Endothelial cell of umbilical vein (primary cell): ENCODE results near the gene ADSL. TPM values are rescaled to one million over a fixed set of nuclear protein-coding genes. Genes with fewer than 3 reads are reported as not detected.

Experiments used
- BruUV-seq: library from RNA; stranded (reverse); fragments of 400-500 nt; replicated peaks from 2 replicates; lab custom pipeline; 2021; lab: Mats Ljungman, UMichigan
- CTCF ChIA-PET: fragments of 300-600, 350-600 bp; sonication (Branson Sonifier 250); formaldehyde crosslinking; loops from one replicate; lab custom pipeline; 2021; ENCODE audit warnings: antibody characterized with exemption, inconsistent platforms; lab: Charles Lee
- POLR2A ChIA-PET: fragments of 300-600, 350-600 bp; sonication (Branson Sonifier 250); formaldehyde crosslinking; loops from one replicate; lab custom pipeline; 2021; ENCODE audit warnings: antibody characterized with exemption, inconsistent platforms; lab: Charles Lee
- DNase-seq: peaks from one replicate; pipeline ENCODE4 v3.0.0-alpha.2; 2011; ENCODE audit warnings: low read depth, low spot score
- FAIRE-seq: peaks from 2 replicates; lab custom pipeline; 2011; peaks lifted over from hg19 to GRCh38; lab: Jason Lieb, UNC
- H2AFZ ChIP-seq: 2 replicates; pipeline ENCODE4 v1.6.0; 2012; ENCODE audit warnings: low read depth, low read length, control low read depth, inconsistent platforms
- H3K27ac ChIP-seq: 2 replicates; pipeline ENCODE4 v1.5.1; 2011; ENCODE audit warnings: low read depth, mild to moderate bottlenecking, control low read depth, low read length, moderate library complexity; ENCODE audit not compliant: insufficient read depth
- H3K27me3 ChIP-seq, 2 experiments: 2 replicates each; pipeline versions ENCODE4 v1.6.0 to v1.6.1; 2011; ENCODE audit warnings: low read length in 2 of 2, mixed read lengths in 1 of 2; ENCODE audit not compliant: control insufficient read depth in 2 of 2, insufficient read depth in 2 of 2
- H3K36me3 ChIP-seq, 2 experiments: 2 replicates in 1 of 2; 3 replicates in 1 of 2; pipeline ENCODE4 v1.5.1; 2011; ENCODE audit warnings: low read length in 2 of 2, mild to moderate bottlenecking in 1 of 2, moderate library complexity in 1 of 2; ENCODE audit not compliant: control insufficient read depth in 2 of 2, insufficient read depth in 2 of 2; ENCODE audit errors: extremely low read depth in 1 of 2
- H3K4me1 ChIP-seq: 3 replicates; pipeline ENCODE4 v1.5.1; 2011; ENCODE audit warnings: mild to moderate bottlenecking, low read length; ENCODE audit not compliant: control insufficient read depth, insufficient read depth; ENCODE audit errors: extremely low read depth
- H3K4me2 ChIP-seq: 2 replicates; pipeline ENCODE4 v1.6.1; 2011; ENCODE audit warnings: low read length, control low read depth, mixed read lengths; ENCODE audit not compliant: insufficient read depth
- H3K4me3 ChIP-seq, 3 experiments: fragments of 200-600 bp in 1 of 3; sonication (generic), shearing (Covaris generic) in 1 of 3; replicated peaks in 1 of 3; 2 replicates each; pipeline ENCODE4 v1.5.1; 2011 to 2016; ENCODE audit warnings: control low read depth in 3 of 3, low read length in 3 of 3, mild to moderate bottlenecking in 2 of 3, inconsistent platforms in 1 of 3, low read depth in 1 of 3, moderate library complexity in 1 of 3; ENCODE audit not compliant: insufficient read depth in 1 of 3
- H3K79me2 ChIP-seq: 2 replicates; pipeline ENCODE4 v1.6.0; 2012; ENCODE audit warnings: low read length, inconsistent platforms; ENCODE audit not compliant: control insufficient read depth, insufficient read depth
- H3K9ac ChIP-seq: replicated peaks from 2 replicates; pipeline ENCODE3; 2011; ENCODE audit warnings: low read length, control low read depth; ENCODE audit not compliant: insufficient read depth; ENCODE audit errors: extremely low read depth
- H3K9me1 ChIP-seq: replicated peaks from 3 replicates; pipeline ENCODE4 v1.6.0; 2011; ENCODE audit warnings: mild to moderate bottlenecking, low read length; ENCODE audit not compliant: control insufficient read depth, insufficient read depth; ENCODE audit errors: extremely low read depth
- H3K9me3 ChIP-seq: replicated peaks from 2 replicates; pipeline ENCODE4 v1.5.1; 2012; ENCODE audit warnings: low read length, inconsistent platforms; ENCODE audit not compliant: control insufficient read depth, insufficient read depth
- H4K20me1 ChIP-seq: replicated peaks from 2 replicates; pipeline ENCODE3; 2011; ENCODE audit warnings: mild to moderate bottlenecking, low read length; ENCODE audit not compliant: control insufficient read depth, insufficient read depth; ENCODE audit errors: extremely low read depth
- EZH2 ChIP-seq: IDR thresholded peaks from 2 replicates; pipeline ENCODE4 v1.6.1; 2012; ENCODE audit warnings: borderline replicate concordance, low read depth, mild to moderate bottlenecking, moderate library complexity, low read length, inconsistent platforms; ENCODE audit not compliant: severe bottlenecking
- FOS ChIP-seq: IDR thresholded peaks from 2 replicates; pipeline ENCODE4 v1.6.1; 2011; ENCODE audit warnings: mild to moderate bottlenecking, low read length, moderate library complexity, borderline replicate concordance; ENCODE audit not compliant: insufficient read depth
- GATA2 ChIP-seq: IDR thresholded peaks from 2 replicates; pipeline ENCODE4 v1.7.0; 2011; ENCODE audit warnings: low read depth, mild to moderate bottlenecking, moderate library complexity, mixed read lengths, low read length; ENCODE audit not compliant: insufficient read length, insufficient read depth
- JUN ChIP-seq: IDR thresholded peaks from 2 replicates; pipeline ENCODE4 v1.6.1; 2011; ENCODE audit warnings: borderline replicate concordance, low read depth; ENCODE audit not compliant: insufficient read length, insufficient read depth
- POLR2A ChIP-seq: IDR thresholded peaks from 2 replicates; pipeline ENCODE4 v1.6.1; 2012; ENCODE audit warnings: low read depth, mild to moderate bottlenecking, control low read depth, low read length
- POLR2AphosphoS5 ChIP-seq: IDR thresholded peaks from 2 replicates; pipeline ENCODE4 v1.6.1; 2012; ENCODE audit warnings: low read depth, mild to moderate bottlenecking, control low read depth, low read length, moderate library complexity; ENCODE audit not compliant: insufficient read depth
- dilution Hi-C: fragments of 300-500 bp; cut with MboI; formaldehyde crosslinking; loops from one replicate; pipeline ENCODE4 v1.15.0; 2019; ENCODE audit warnings: low sequenced_read_pairs; ENCODE audit not compliant: extremely low pct_ligation_motif_present
- intact Hi-C: fragments of 100-400 bp; cut with micrococcal nuclease; formaldehyde crosslinking; loops from one replicate; pipeline ENCODE4 v1.10.0; 2022
- polyA plus RNA-seq, 4 experiments: library from polyadenylated mRNA; depleted of rRNA in 3 of 4; stranded (reverse) in 3 of 4; unstranded in 1 of 4; fragments of >200 nt; gene quantifications; 2 replicates each; pipeline versions ENCODE4 v1.2.1 to v1.2.3, GENCODE V29; 2011 to 2012; ENCODE audit warnings: missing spikeins in 1 of 4
- total RNA-seq: library from RNA; stranded (reverse); gene quantifications from 2 replicates; pipeline ENCODE4 v1.2.3, GENCODE V29; 2021
- TF ChIP-seq, protein P1 (sequence below), 2 donors: IDR thresholded peaks; 1 replicate in 1 of 2; 2 replicates in 1 of 2; pipeline ENCODE4 v1.5.1; 2011; ENCODE audit warnings: low read length in 2 of 2, mild to moderate bottlenecking in 2 of 2, moderate library complexity in 2 of 2, control low read depth in 1 of 2, inconsistent platforms in 1 of 2, low read depth in 1 of 2; ENCODE audit not compliant: insufficient read depth in 1 of 2; ENCODE audit errors: extremely low read depth in 1 of 2
- TF ChIP-seq, protein P2 (sequence below): IDR thresholded peaks from 2 replicates; pipeline ENCODE4 v1.6.1; 2011; ENCODE audit not compliant: insufficient read depth, insufficient read length

Gene ADSL
- total and polyA plus RNA-seq, 2 donors (not counting 3 experiments of a cell fraction or from before 2014, with no cell fraction given) = 103 to 141 TPM

DNA sequence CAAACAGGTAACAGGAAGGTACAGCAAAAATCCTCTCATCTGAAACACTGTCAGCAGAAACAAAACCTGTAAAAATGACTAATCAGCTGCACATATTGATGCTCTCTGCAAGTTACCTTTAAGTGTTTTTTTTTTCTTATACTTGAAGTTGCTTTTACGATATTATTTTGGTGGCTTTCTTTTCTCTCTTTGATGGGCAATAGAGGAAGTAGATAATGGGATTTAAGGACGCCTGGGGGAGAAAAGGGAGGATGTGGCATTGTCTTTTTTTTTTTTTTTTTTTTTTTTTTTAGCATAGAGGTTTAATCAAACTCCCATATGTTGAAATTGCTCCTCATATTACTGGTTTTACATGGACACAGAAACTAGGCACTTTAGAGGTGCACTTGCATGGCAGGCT lies 11.4 kb upstream of the ADSL start:
- Histone ChIP-seq H3K9me1 (no peaks in the 10 kb centered on the region), H3K4me2 (no peak overlapping the region), H2AFZ (no peak overlapping the region), H3K27ac (no peak overlapping the region), H3K79me2 (no peaks in the 10 kb centered on the region), H3K4me1 (peaks cover 4% of the 10 kb centered on the region), H3K36me3 (peaks cover 0 to 2% of the 10 kb centered on the region in 2 experiments), H3K9me3 (no peaks in the 10 kb centered on the region), H3K27me3 (no peaks in the 10 kb centered on the region), H3K4me3 (no peak overlapping the region), H3K9ac (no peak overlapping the region), H4K20me1 (no peaks in the 10 kb centered on the region)
- no TSS peak for BruUV-seq
- intact Hi-C loops (no loop called here), dilution Hi-C loops (no loop called here)
- CTCF ChIA-PET = interaction anchor here (0.6 to 3.7 kb wide), 3 partner anchors 12 to 525 kb away, joined by 3 to 21 read pairs (median 5); partner anchors contain the start of gene ADSL
- POLR2A ChIA-PET = no interaction called here
- TF ChIP-seq GATA2 (no peak), POLR2A (no peak), FOS (no peak), EZH2 (no peak), POLR2AphosphoS5 (no peak), JUN (no peak)
- TF ChIP-seq, protein P1, sequence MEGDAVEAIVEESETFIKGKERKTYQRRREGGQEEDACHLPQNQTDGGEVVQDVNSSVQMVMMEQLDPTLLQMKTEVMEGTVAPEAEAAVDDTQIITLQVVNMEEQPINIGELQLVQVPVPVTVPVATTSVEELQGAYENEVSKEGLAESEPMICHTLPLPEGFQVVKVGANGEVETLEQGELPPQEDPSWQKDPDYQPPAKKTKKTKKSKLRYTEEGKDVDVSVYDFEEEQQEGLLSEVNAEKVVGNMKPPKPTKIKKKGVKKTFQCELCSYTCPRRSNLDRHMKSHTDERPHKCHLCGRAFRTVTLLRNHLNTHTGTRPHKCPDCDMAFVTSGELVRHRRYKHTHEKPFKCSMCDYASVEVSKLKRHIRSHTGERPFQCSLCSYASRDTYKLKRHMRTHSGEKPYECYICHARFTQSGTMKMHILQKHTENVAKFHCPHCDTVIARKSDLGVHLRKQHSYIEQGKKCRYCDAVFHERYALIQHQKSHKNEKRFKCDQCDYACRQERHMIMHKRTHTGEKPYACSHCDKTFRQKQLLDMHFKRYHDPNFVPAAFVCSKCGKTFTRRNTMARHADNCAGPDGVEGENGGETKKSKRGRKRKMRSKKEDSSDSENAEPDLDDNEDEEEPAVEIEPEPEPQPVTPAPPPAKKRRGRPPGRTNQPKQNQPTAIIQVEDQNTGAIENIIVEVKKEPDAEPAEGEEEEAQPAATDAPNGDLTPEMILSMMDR (IDR thresholded peaks at IDR 0.05; ENCODE audit: extremely low read depth in 1 of 2, insufficient read depth in 1 of 2, low read depth in 1 of 2, low read length in 2 of 2) = no peak
- TF ChIP-seq, protein P2, sequence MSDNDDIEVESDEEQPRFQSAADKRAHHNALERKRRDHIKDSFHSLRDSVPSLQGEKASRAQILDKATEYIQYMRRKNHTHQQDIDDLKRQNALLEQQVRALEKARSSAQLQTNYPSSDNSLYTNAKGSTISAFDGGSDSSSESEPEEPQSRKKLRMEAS = no peak
- DNase-seq = no peak
- no peak for FAIRE-seq
